B cell (primary cell): ENCODE data around the gene NRL.

Experiments
- EZH2 ChIP-seq: IDR thresholded peaks from 2 replicates; pipeline ENCODE4 v1.6.1; 2012; ENCODE audit warnings: borderline replicate concordance, low read depth, mild to moderate bottlenecking, moderate library complexity, low read length; ENCODE audit not compliant: insufficient read depth, poor library complexity, severe bottlenecking
- TF ChIP-seq, protein P1 (sequence below): fragments of 200-600 bp; IDR thresholded peaks from one replicate; pipeline ENCODE4 v1.8.0; 2022; ENCODE audit warnings: antibody characterized with exemption, mild to moderate bottlenecking

DNA sequence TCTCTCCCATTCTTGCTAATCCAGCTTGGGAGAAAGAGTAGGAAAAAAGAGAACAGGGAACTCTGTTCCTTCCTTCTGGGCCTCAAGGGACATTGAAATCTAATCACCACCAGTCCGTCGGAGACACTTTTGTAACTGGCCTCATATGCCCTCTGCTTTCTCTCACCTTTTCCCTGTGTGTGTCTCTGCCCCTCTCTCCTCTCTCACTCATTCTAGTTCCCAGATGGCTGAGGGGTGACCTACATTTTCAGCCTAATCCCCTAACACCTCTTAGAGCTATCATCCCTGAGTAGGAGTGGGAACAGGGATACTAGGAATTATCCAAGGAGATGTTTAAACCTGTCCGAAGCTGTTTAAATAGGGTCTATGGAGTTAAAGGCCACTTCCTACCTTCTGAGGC lies 29.5 kb downstream of the NRL start:
- TF ChIP-seq, protein P1, sequence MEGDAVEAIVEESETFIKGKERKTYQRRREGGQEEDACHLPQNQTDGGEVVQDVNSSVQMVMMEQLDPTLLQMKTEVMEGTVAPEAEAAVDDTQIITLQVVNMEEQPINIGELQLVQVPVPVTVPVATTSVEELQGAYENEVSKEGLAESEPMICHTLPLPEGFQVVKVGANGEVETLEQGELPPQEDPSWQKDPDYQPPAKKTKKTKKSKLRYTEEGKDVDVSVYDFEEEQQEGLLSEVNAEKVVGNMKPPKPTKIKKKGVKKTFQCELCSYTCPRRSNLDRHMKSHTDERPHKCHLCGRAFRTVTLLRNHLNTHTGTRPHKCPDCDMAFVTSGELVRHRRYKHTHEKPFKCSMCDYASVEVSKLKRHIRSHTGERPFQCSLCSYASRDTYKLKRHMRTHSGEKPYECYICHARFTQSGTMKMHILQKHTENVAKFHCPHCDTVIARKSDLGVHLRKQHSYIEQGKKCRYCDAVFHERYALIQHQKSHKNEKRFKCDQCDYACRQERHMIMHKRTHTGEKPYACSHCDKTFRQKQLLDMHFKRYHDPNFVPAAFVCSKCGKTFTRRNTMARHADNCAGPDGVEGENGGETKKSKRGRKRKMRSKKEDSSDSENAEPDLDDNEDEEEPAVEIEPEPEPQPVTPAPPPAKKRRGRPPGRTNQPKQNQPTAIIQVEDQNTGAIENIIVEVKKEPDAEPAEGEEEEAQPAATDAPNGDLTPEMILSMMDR: no peak
- no peak for TF ChIP-seq EZH2
